ENCODE data around the gene SEMA4D.

GRCh38 chr9:89435071-89435823, 62.7 kb downstream of the SEMA4D start:
- TF ChIP-seq TEAD4 (IDR thresholded peaks at IDR 0.05), result no peak
- no peak for TF ChIP-seq CEBPB (IDR thresholded peaks at IDR 0.05)
- no peak for TF ChIP-seq TAF1 (IDR thresholded peaks at IDR 0.05; ENCODE audit: low read depth)
- no peak for TF ChIP-seq CREB1 (IDR thresholded peaks at IDR 0.05; ENCODE audit: low read depth)
- TF ChIP-seq REST (IDR thresholded peaks at IDR 0.05; ENCODE audit: low read depth), result no peak
- TF ChIP-seq ZBTB7A (IDR thresholded peaks at IDR 0.05; ENCODE audit: low read depth), result no peak
- no peak for TF ChIP-seq EP300 (IDR thresholded peaks at IDR 0.05; ENCODE audit: borderline replicate concordance)
- no peak for TF ChIP-seq MAX (IDR thresholded peaks at IDR 0.05)
- TF ChIP-seq, protein P1, sequence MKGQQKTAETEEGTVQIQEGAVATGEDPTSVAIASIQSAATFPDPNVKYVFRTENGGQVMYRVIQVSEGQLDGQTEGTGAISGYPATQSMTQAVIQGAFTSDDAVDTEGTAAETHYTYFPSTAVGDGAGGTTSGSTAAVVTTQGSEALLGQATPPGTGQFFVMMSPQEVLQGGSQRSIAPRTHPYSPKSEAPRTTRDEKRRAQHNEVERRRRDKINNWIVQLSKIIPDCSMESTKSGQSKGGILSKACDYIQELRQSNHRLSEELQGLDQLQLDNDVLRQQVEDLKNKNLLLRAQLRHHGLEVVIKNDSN (IDR thresholded peaks at IDR 0.05), result no peak
- peak; percentile 28; the same call in 1 of the 2 replicates for TF ChIP-seq TCF12 (IDR thresholded peaks at IDR 0.05; ENCODE audit: low read depth)
- no peak for TF ChIP-seq RAD21 (IDR thresholded peaks at IDR 0.05; ENCODE audit: low read depth)
- no peak for TF ChIP-seq EGR1 (IDR thresholded peaks at IDR 0.05)

All from Ishikawa (cell line).